HPDE6-E6E7 (cell line): ENCODE measurements around the gene SELENOK.

Experiments
- DNase-seq: peaks from one replicate; pipeline ENCODE4 v3.0.0; 2011; ENCODE audit warnings: missing footprints; ENCODE audit errors: extremely low spot score

Gene SELENOK

GRCh38 chr3:53883008-53883407, 8.7 kb downstream of the SELENOK start:
- no peak for DNase-seq

- DNase-seq, result peak; percentile 25
Measured at GRCh38 chr3:53881691-53882593, 9.7 kb downstream of the SELENOK start, which contains the start of gene ACTR8. TSS of gene ACTR8 (minus strand) at chr3:53882152. CDS start at chr3:53882101, 51 bp downstream.

- DNase-seq, result no peak
Measured at GRCh38 chr3:53880396-53881345, 11.0 kb downstream of the SELENOK start.

- no peak for DNase-seq
Measured at GRCh38 chr3:53865732-53866499, 25.7 kb downstream of the SELENOK start.

- DNase-seq, result no peak
Measured at GRCh38 chr3:53863145-53863544, 28.5 kb downstream of the SELENOK start.

- DNase-seq, result no peak
Measured at GRCh38 chr3:53862241-53862640, 29.4 kb downstream of the SELENOK start.

GRCh38 chr3:53860196-53860595, 31.5 kb downstream of the SELENOK start:
- DNase-seq, result no peak

- no peak for DNase-seq
Measured at GRCh38 chr3:53859178-53859577, 32.5 kb downstream of the SELENOK start.

- DNase-seq, result no peak
Measured at GRCh38 chr3:53858096-53858741, 33.4 kb downstream of the SELENOK start.

- DNase-seq, result no peak
Measured at GRCh38 chr3:53856964-53857363, 34.7 kb downstream of the SELENOK start.

- no peak for DNase-seq
Measured at GRCh38 chr3:53850895-53851294, 40.8 kb downstream of the SELENOK start.

- no peak for DNase-seq
Measured at GRCh38 chr3:53849916-53850315, 41.7 kb downstream of the SELENOK start.

GRCh38 chr3:53846851-53847155, 44.9 kb downstream of the SELENOK start:
- DNase-seq, result no peak

- DNase-seq, result peak; percentile 3
Measured at GRCh38 chr3:53846134-53846850, 45.4 kb downstream of the SELENOK start, which contains the start of the genes CHDH and IL17RB. TSS of gene CHDH (minus strand) at chr3:53846419. CDS start at chr3:53824008, 22,411 bp downstream. TSS of gene IL17RB (plus strand) at chr3:53846568. CDS start at chr3:53846589, 21 bp downstream.

- no peak for DNase-seq
Measured at GRCh38 chr3:53845881-53846133, 45.9 kb downstream of the SELENOK start.

GRCh38 chr3:53845103-53845880, 46.4 kb downstream of the SELENOK start:
- DNase-seq, result no peak

GRCh38 chr3:53844262-53845102, 47.2 kb downstream of the SELENOK start:
- no peak for DNase-seq

- no peak for DNase-seq
Measured at GRCh38 chr3:53843195-53844177, 48.2 kb downstream of the SELENOK start.
